Keratinocyte (primary cell): ENCODE measurements around the gene INS. TPM values are rescaled to one million over a fixed set of nuclear protein-coding genes. Genes with fewer than 3 reads are reported as not detected.

Source experiments
- DNase-seq: peaks from one replicate; pipeline ENCODE4 v3.0.0-alpha.2; 2011; ENCODE audit warnings: low read depth, missing footprints, low spot score
- FAIRE-seq: peaks from 2 replicates; lab custom pipeline; 2011; peaks lifted over from hg19 to GRCh38; lab: Jason Lieb, UNC
- H2AFZ ChIP-seq: 2 replicates; pipeline ENCODE4 v1.6.0; 2012; ENCODE audit warnings: low read length, control low read depth, inconsistent platforms; ENCODE audit not compliant: control insufficient read depth
- H3K27ac ChIP-seq: 2 replicates; pipeline ENCODE4 v1.5.1; 2011; ENCODE audit warnings: low read length; ENCODE audit not compliant: control insufficient read depth, insufficient read depth
- H3K27me3 ChIP-seq: 3 replicates; pipeline ENCODE4 v1.6.0; 2011; ENCODE audit warnings: low read length; ENCODE audit not compliant: control insufficient read depth, insufficient read depth; ENCODE audit errors: extremely low read depth
- H3K36me3 ChIP-seq, 2 experiments: 2 replicates in 1 of 2; 3 replicates in 1 of 2; pipeline ENCODE4 v1.5.1; 2011; ENCODE audit warnings: low read length in 2 of 2, mild to moderate bottlenecking in 1 of 2; ENCODE audit not compliant: control insufficient read depth in 2 of 2, insufficient read depth in 2 of 2; ENCODE audit errors: extremely low read depth in 1 of 2
- H3K4me1 ChIP-seq: 3 replicates; pipeline ENCODE4 v1.5.1; 2011; ENCODE audit warnings: low read length; ENCODE audit not compliant: control insufficient read depth, insufficient read depth; ENCODE audit errors: extremely low read depth
- H3K4me2 ChIP-seq: 3 replicates; pipeline ENCODE4 v1.6.0; 2011; ENCODE audit warnings: low read depth, low read length; ENCODE audit not compliant: control insufficient read depth, insufficient read depth; ENCODE audit errors: extremely low read depth
- H3K4me3 ChIP-seq, 3 experiments: fragments of 200-600 bp in 1 of 3; sonication (generic) in 1 of 3; 2 replicates in 2 of 3; 3 replicates in 1 of 3; pipeline ENCODE4 v1.5.1; 2011 to 2016; ENCODE audit warnings: low read length in 3 of 3, mild to moderate bottlenecking in 3 of 3, control low read depth in 2 of 3, inconsistent platforms in 1 of 3, low read depth in 1 of 3, mixed read lengths in 1 of 3, mixed run types in 1 of 3, moderate library complexity in 1 of 3; ENCODE audit not compliant: control insufficient read depth in 2 of 3, insufficient read depth in 2 of 3; ENCODE audit errors: extremely low read depth in 1 of 3
- H3K79me2 ChIP-seq: 2 replicates; pipeline ENCODE4 v1.6.0; 2012; ENCODE audit warnings: low read length; ENCODE audit not compliant: control insufficient read depth, insufficient read depth
- H3K9ac ChIP-seq: 3 replicates; pipeline ENCODE4 v1.6.0; 2011; ENCODE audit warnings: low read length; ENCODE audit not compliant: control insufficient read depth, insufficient read depth; ENCODE audit errors: extremely low read depth
- H3K9me1 ChIP-seq: 3 replicates; pipeline ENCODE4 v1.6.0; 2011; ENCODE audit warnings: low read length; ENCODE audit not compliant: control insufficient read depth, insufficient read depth; ENCODE audit errors: extremely low read depth
- H3K9me3 ChIP-seq: 2 replicates; pipeline ENCODE4 v1.5.1; 2012; ENCODE audit warnings: low read depth, low read length; ENCODE audit not compliant: control insufficient read depth
- H4K20me1 ChIP-seq: 3 replicates; pipeline ENCODE4 v1.6.0; 2011; ENCODE audit warnings: low read length; ENCODE audit not compliant: control insufficient read depth, insufficient read depth; ENCODE audit errors: extremely low read depth
- EZH2 ChIP-seq: IDR thresholded peaks from one replicate; pipeline ENCODE4 v1.6.1; 2012; ENCODE audit warnings: inconsistent platforms, mild to moderate bottlenecking, low read length, moderate library complexity
- dilution Hi-C: fragments of 300-500 bp; cut with MboI; formaldehyde crosslinking; loops from one replicate; pipeline ENCODE4 v1.7.0; 2020; ENCODE audit warnings: low sequenced_read_pairs; ENCODE audit not compliant: extremely low pct_ligation_motif_present
- polyA plus RNA-seq, 5 experiments: library from polyadenylated mRNA; depleted of rRNA in 3 of 5; stranded (reverse) in 3 of 5; stranded (forward) in 1 of 5; unstranded in 1 of 5; fragments of >200 nt; gene quantifications; 1 replicate in 1 of 5; 2 replicates in 3 of 5; 3 replicates in 1 of 5; pipeline versions ENCODE4 v1.2.1 to v1.2.3, GENCODE V29; 2011 to 2012; ENCODE audit warnings: missing spikeins in 2 of 5, low read depth in 1 of 5, low replicate concordance in 1 of 5
- TF ChIP-seq, protein P1 (sequence below), 3 experiments: IDR thresholded peaks in 1 of 3; conservative IDR thresholded peaks in 1 of 3; optimal IDR thresholded peaks in 1 of 3; 2 replicates in 2 of 3; 3 replicates in 1 of 3; pipeline versions ENCODE3 to v1.5.1; 2011; ENCODE audit warnings: low read length in 3 of 3, mild to moderate bottlenecking in 3 of 3, moderate library complexity in 2 of 3, control low read depth in 1 of 3, inconsistent platforms in 1 of 3; ENCODE audit not compliant: insufficient read depth in 2 of 3; ENCODE audit errors: extremely low read depth in 1 of 3

Gene INS
- polyA plus RNA-seq, 1 donor (not counting 4 experiments of a cell fraction or from before 2014, with no cell fraction given) = not detected

DNA sequence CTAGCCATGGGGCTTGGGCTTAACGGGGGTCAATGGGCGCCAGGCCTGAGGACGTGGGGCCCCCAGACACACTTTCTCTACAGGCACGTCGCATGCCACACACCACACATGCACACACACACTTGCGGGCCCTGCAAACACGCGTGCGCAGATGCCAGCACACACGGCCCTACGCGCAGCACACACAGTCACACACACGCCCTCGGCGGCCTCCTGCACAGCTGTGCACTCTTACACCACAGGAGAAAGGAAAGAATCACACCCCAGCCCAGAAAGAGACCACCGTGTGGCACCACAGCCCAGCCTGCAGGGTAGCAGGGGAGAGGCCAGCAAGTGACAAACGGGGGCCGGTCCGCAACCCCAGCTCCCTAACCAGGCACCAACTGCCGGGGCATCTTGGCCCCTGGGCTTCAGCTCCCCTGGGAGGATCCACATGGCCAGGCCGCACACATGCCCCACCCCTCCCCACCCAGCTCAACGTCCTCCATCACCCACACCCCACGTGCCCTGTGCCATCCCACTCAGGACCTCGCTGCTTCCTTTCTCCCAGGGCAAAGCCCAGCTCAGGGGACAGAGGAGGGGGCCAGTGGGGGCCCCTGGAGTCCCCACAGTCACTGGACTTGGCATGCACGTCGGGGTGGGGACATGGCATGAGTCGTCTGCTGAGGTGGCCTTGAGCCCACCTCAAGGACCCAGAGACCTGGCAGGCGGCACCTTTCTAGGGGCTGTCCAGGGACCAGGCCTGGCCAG lies 36.9 kb upstream of the INS start:
- DNase-seq = no peak
- H3K4me2 ChIP-seq = no peak overlapping the region
- no peaks in the 10 kb centered on the region for H3K9me3 ChIP-seq
- H3K4me1 ChIP-seq = peaks cover 19% of the 10 kb centered on the region
- dilution Hi-C loops = no loop called here
- no peaks in the 10 kb centered on the region for H3K36me3 ChIP-seq
- H4K20me1 ChIP-seq = no peaks in the 10 kb centered on the region
- no peak overlapping the region for H3K9ac ChIP-seq
- H3K27ac ChIP-seq = no peak overlapping the region
- FAIRE-seq = no peak
- no peak overlapping the region for H2AFZ ChIP-seq
- no peaks in the 10 kb centered on the region for H3K79me2 ChIP-seq
- TF ChIP-seq EZH2 = no peak
- TF ChIP-seq, protein P1, sequence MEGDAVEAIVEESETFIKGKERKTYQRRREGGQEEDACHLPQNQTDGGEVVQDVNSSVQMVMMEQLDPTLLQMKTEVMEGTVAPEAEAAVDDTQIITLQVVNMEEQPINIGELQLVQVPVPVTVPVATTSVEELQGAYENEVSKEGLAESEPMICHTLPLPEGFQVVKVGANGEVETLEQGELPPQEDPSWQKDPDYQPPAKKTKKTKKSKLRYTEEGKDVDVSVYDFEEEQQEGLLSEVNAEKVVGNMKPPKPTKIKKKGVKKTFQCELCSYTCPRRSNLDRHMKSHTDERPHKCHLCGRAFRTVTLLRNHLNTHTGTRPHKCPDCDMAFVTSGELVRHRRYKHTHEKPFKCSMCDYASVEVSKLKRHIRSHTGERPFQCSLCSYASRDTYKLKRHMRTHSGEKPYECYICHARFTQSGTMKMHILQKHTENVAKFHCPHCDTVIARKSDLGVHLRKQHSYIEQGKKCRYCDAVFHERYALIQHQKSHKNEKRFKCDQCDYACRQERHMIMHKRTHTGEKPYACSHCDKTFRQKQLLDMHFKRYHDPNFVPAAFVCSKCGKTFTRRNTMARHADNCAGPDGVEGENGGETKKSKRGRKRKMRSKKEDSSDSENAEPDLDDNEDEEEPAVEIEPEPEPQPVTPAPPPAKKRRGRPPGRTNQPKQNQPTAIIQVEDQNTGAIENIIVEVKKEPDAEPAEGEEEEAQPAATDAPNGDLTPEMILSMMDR (optimal IDR thresholded peaks at IDR 0.05 in 1 of 3, IDR thresholded peaks at IDR 0.05 in 1 of 3, conservative IDR thresholded peaks at IDR 0.05 in 1 of 3; ENCODE audit: extremely low read depth in 1 of 3, insufficient read depth in 2 of 3, low read length in 3 of 3) = no peak
- H3K27me3 ChIP-seq = peaks cover 14% of the 10 kb centered on the region
- H3K9me1 ChIP-seq = no peaks in the 10 kb centered on the region
- no peak overlapping the region for H3K4me3 ChIP-seq

DNA sequence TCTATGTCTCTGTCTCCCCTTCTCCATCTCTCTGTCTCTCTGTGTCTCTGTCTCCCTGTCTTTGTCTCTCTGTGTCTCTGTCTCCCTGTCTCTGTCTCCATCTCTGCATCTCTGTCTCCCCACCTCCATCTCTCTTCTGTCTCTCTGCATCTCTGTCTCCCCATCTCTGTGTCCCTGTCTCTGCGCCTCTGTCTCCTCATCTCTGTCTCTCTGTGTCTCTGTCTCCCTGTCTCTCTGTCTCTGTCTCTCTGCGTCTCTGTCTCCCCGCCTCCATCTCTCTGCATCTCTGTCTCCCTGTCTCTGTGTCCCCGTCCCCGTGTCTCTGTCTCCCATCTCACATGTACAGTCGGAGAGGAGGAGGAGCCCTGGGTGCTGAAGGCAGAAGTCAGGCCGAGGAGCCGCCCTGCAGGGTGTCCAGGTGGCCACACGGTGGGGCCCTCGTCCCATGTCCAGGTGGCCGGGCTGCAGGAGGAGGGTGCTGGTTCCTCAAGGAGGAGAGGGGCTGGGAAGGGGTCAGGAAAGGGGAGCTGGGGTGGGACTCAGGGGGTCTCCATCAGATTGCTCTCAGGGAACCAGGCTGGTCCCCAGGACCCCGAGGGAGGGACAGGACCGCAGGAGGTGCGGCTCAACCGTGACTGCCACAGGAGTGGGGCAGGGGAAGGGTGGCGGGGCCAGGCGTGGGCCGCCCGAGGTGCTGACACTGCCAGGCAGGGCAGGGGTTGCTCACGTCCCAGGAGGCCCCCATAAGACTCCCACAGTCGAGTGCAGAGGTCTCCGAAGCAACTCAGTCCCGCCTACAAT lies 36.2 kb upstream of the INS start:
- peak; percentile 84 for FAIRE-seq
- H2AFZ ChIP-seq = no peak overlapping the region
- TF ChIP-seq EZH2 = no peak
- TF ChIP-seq, protein P1 (optimal IDR thresholded peaks at IDR 0.05 in 1 of 3, IDR thresholded peaks at IDR 0.05 in 1 of 3, conservative IDR thresholded peaks at IDR 0.05 in 1 of 3; ENCODE audit: extremely low read depth in 1 of 3, insufficient read depth in 2 of 3, low read length in 3 of 3) = peak; percentile 84 to 99 (median 95)

More for the DNA sequence above, 36.2 kb upstream of the INS start:
- Histone ChIP-seq H3K27ac (no peak overlapping the region), H3K9me3 (no peaks in the 10 kb centered on the region), H3K36me3 (no peaks in the 10 kb centered on the region), H3K4me1 (peaks cover 11% of the 10 kb centered on the region), H3K79me2 (no peaks in the 10 kb centered on the region), H3K4me2 (no peak overlapping the region), H3K9ac (no peak overlapping the region), H3K9me1 (no peaks in the 10 kb centered on the region), H3K27me3 (peaks cover 14% of the 10 kb centered on the region), H4K20me1 (no peaks in the 10 kb centered on the region), H3K4me3 (no peak overlapping the region)
- dilution Hi-C loops = no loop called here
- peak; percentile 41 for DNase-seq
